NCI-H69 (cell line): Measurements from ENCODE around the gene DPCD.
"Not testable (repeated sequence)": the region's sequence is repeated elsewhere in the genome, so short reads cannot be mapped to it uniquely, and the experiment has no call there.

Experiments used
- DNase-seq: peaks from one replicate; lab custom pipeline; 2025; lab: John Stamatoyannopoulos, UW

The DPCD gene

DNA sequence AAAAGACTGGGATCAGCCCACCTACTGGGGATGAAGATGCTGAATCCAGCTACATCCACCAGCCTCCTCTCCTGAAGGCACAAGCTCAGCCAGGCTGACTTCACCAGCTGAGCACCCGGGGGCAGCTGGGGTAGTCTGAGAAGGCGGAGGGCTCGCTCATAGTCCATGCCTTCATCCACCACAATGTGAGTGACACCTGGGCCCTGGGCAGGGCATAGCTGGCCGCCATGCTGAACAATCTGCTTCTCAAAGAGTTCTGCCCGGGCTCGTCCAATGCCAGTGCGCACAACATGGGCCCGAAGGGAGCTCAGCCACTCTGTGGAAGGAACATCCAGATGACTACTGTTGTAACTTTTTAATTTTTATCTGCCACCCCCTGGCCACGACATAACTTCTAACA, 2.3 kb upstream of the DPCD start:
- no peak for DNase-seq

DNA sequence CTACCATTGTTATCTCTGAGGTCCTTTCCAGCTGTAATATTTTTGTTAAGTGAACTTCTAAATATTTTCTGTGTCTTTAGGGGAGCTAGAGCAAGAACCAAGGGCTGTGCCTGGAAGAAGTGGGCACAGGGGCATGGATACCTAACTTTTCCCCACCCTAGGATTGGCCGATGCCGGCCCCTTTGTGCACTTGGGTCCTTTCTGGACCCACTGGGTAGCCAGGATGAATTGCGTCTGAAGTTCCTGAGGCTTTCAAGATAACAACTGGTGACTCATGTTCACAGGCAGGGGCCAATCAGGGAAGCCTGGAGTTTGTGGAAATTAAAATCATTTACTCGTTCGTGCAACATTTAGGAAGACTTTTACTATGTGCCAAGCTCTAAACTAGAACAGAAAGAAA, 758 bp downstream of the DPCD start:
- DNase-seq = no peak

DNA sequence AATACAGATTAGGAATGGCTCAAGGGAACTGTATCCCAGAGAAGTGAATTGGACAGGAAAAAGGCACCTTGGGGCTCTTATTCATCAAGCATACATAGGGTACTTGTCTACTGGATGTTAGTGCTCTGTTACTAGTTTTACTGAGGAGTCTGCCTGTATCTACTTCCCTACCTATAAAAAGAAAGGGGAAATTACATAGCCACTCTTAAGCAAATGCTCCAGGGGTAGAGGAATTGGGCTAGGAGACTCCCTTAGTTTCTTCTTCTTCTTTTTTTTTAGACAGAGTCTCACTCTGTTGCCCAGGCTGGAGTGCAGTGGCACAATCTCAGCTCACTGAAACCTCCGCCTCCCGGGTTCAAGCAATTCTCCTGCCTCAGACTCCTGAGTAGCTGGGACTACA, 5.2 kb downstream of the DPCD start:
- not testable (repeated sequence) for DNase-seq

GRCh38 chr10:101595591-101596433, 7.7 kb downstream of the DPCD start:
- no peak for DNase-seq

GRCh38 chr10:101597091-101597900, 9.2 kb downstream of the DPCD start:
- no peak for DNase-seq

GRCh38 chr10:101601541-101601940, 13.4 kb downstream of the DPCD start:
- peak; percentile 27 for DNase-seq

- DNase-seq = peak; percentile 78
Measured at GRCh38 chr10:101602761-101603398, 14.8 kb downstream of the DPCD start.

DNA sequence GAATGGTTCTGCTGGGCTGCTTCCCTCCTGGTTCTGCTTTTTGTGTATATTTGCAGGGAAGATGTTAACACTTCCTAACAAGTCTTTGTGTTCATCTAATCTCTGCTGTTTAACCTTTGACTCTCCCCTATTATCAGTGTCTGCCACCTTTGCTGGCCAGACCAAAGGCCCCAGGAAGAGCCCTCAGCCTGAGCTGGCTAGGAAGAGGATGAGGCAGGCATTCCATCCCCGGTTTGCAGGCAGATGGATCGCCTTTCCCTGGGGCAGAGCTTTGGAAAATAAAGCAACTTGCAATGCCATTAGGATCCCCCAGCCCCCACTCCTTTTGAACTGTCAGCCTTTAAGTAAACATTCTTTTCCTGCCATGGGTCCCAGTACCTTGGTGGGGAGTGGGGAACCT, 19.0 kb downstream of the DPCD start:
- no peak for DNase-seq

GRCh38 chr10:101609481-101609880, 21.4 kb downstream of the DPCD start:
- no peak for DNase-seq

- peak; percentile 3 for DNase-seq
Measured at GRCh38 chr10:101611096-101611905, 23.2 kb downstream of the DPCD start.

- DNase-seq = no peak
Measured at GRCh38 chr10:101612086-101612485, 24.0 kb downstream of the DPCD start.

DNA sequence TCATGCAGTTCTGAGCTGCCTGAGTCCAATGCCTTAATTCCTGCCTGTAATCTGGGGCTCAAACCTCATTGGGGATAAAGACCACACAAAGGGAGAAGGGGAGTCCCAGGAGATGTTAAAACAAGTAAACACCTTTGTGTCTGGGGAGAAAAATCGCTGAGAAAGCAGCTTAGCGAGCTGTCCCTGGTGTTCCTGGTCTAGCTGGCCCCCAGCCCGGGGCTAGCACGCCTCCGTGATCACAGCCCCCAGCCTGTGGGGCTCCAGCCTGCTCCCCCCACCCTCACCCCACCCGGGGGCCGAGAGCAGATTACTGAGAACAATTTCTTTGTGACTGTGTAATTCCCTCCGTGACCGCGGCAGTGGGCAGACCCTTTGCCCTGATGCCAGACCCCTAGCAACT, 24.8 kb downstream of the DPCD start:
- no peak for DNase-seq

GRCh38 chr10:101613646-101614045, 25.5 kb downstream of the DPCD start:
- no peak for DNase-seq

DNA sequence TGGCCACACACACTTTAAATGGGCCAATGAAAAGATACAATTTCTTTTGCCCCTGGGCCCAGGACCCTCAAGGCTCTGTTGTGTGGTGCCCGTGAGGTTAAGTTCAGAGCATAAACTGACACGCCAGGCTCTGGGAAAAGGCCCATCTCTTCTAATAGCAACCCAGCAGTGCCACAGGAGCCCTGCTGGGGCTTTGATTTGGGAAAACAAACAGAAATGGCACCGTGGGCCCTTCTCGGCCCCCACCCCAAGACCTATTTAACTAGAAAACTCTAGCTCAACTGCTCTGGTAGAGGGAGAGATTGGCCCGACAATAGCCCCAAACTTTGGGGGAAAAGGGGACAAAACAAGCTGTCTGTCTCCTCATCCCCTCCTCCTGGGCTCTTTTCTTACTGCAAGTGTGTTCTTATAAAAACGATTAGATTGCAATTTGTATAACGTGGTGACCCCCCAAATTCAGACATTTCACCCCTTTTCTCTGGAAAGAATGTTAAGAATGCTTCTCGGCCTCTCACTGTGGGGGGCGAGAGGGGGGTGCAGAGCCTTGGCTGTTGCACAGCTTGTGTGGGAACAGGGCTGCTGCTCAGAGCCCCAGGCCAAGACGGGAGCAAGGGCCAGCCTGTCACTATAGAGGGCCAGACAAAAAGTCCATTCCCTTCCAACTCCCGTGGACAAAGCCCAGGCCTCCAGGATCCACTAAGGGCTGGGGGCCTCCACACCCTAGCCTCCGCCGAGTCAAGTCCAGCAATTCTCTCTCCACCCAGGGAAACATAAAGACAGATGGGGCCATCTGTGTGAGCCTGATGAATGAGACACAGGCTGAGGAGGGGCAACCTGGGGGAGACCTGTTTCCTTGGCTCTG, 26.8 kb downstream of the DPCD start:
- peak; percentile 22 for DNase-seq

DNA sequence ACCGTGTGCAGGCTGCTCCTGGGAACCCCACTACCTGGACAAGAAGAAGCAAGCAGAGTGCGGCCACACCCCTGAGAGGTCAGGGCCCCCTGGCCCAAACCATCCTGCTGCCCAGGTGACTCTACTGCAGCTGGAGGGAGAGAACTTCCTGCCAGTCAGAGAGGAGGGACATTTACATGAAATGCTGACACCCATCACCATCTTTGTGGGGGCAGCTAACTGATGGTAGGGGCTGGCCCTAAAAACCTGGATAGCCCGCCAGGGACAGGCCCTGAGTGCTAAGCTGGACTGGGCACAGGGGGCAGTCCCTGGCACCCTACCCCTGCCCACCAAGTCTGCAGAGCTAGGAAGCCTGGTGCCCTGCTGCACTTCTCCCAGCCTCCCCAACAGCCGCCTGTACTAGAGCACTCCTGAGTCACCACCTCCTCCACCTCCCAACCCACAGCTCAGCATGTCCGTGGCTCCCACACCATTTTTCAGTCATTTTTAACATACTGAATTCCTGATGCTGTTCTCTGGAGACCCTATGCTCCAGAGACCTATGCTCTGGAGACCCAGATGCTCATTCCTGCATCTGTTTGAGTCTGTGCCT, 27.5 kb downstream of the DPCD start:
- DNase-seq = no peak

- DNase-seq = peak; percentile 8
Measured at GRCh38 chr10:101616415-101617101, 28.4 kb downstream of the DPCD start.

DNA sequence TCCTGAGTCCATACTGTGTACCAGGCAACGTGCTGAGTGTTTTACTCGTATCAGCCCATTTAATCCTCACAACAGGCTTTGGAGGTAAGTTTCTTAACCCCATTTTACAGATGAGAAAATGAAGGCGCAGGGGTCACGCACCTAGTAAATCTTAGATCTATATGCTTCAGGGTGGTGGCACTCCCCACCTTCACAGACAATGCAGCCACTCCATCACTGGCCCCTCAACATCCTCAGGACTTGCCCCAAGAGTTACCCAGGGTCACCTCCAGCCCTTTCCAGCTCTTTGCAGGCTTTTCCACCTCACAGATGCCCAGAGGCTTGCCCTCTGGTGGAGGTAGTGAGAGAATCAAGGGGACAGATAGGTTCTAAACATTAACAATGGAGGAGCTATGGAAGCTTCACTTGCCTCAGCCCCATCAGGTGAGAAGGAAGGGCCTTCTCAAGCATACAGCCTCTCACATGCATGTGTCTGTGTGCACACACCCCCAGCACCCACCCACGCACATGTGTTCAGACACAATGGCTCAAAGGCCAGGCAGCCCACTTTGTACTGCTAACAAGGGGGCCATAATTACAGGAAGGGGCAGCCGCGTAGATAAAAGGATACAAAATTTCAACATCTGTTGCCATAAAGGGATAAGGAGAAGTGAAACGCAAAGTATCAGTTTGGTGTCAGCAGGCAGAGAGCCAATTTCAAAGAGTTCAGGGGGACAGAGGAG, 29.1 kb downstream of the DPCD start:
- DNase-seq = peak; percentile 78

- DNase-seq = peak; percentile 27
Measured at GRCh38 chr10:101617824-101618568, 29.9 kb downstream of the DPCD start.
